Right lobe of liver (tissue), 6 donors: ENCODE measurements around the gene COX15. TPM values are rescaled to one million over a fixed set of nuclear protein-coding genes. Genes with fewer than 3 reads are reported as not detected.
"Not testable (repeated sequence)": the region's sequence is repeated elsewhere in the genome, so short reads cannot be mapped to it uniquely, and the experiment has no call there.

Experiments used
- ATAC-seq, 4 donors: fragments of 200-7000 bp; cut with Tn5 transposase; one replicate each; pipeline ENCODE4 v1.9.1; 2020; ENCODE audit warnings: mild to moderate bottlenecking in 4 of 4, moderate library complexity in 4 of 4
- DNase-seq, 3 donors: peaks; one replicate each; pipeline ENCODE4 v3.0.0-alpha.2; 2020
- H3K27ac ChIP-seq, 3 donors: fragments of 200-600 bp; one replicate each; pipeline ENCODE4 v1.8.0; 2022
- H3K27me3 ChIP-seq, 2 donors: fragments of 200-600 bp; one replicate each; pipeline ENCODE4 v1.8.0; 2022
- H3K36me3 ChIP-seq, 4 donors: fragments of 200-600 bp; sonication (generic) in 1 of 4; one replicate each; pipeline versions ENCODE4 v1.5.1 to v1.8.0; 2017 to 2022; ENCODE audit warnings: control low read depth in 1 of 4
- H3K4me1 ChIP-seq, 4 donors: fragments of 200-600 bp; sonication (generic) in 1 of 4; one replicate each; pipeline versions ENCODE4 v1.5.1 to v1.8.0; 2017 to 2022; ENCODE audit warnings: control low read depth in 1 of 4
- H3K4me3 ChIP-seq, 3 donors: fragments of 200-600 bp; one replicate each; pipeline ENCODE4 v1.8.0; 2022
- H3K9me3 ChIP-seq, 4 donors: fragments of 200-600 bp; sonication (generic) in 1 of 4; one replicate each; pipeline versions ENCODE4 v1.5.1 to v1.8.0; 2017 to 2022; ENCODE audit warnings: control low read depth in 1 of 4
- CTCF ChIP-seq, 4 donors: fragments of 200-600 bp in 3 of 4; fragments of 450-650 bp in 1 of 4; IDR thresholded peaks; one replicate each; pipeline versions ENCODE4 v1.5.1 to v1.8.0; 2016 to 2022; ENCODE audit warnings: antibody characterized with exemption in 4 of 4, mild to moderate bottlenecking in 2 of 4
- POLR2A ChIP-seq: fragments of 450-650 bp; IDR thresholded peaks from one replicate; pipeline ENCODE4 v1.6.1; 2017; ENCODE audit warnings: antibody characterized with exemption, mild to moderate bottlenecking
- WGBS: methylation state at CpG from one replicate; pipeline ENCODE4 v1.1.6; 2018; ENCODE audit warnings: low coverage, low lambda C conversion rate; ENCODE audit not compliant: insufficient coverage; ENCODE audit errors: missing lambda C conversion rate; 5-methylcytosine and 5-hydroxymethylcytosine counted together
- intact Hi-C, 2 donors: fragments of 100-400 bp; cut with DNase I; formaldehyde crosslinking; loops; one replicate each; pipeline versions ENCODE4 v1.11.2 to v1.14.1; 2022
- total RNA-seq, 6 experiments: library from RNA; depleted of rRNA in 2 of 6; stranded (reverse); fragments of >200 nt in 2 of 6; fragmentation: NEBNext Ultra II Directional in 3 of 6; extraction: Animal tissue kit (Norgen Biotek cat#: 25700) in 3 of 6; gene quantifications; one replicate each; pipeline versions ENCODE4 v1.1.0 to v1.2.4, GENCODE V29; 2016 to 2023
- donor health status: DM: no; HTN: yes; CAD: no.
- donor health status: DM: no; HTN: no; CAD: no.
- donor health status: DM: no; HTN: no; CAD: no.
- donor health status: DM: no; HTN: yes; CAD: no.
- donor health status: DM: no; HTN: yes; CAD: no.

Gene COX15
- total RNA-seq, 6 experiments from 2014 or later = 22.4 to 29.0 (median 23.4) TPM

- Histone ChIP-seq H3K4me1 (peaks cover 0 to 3% (median under 1%) of the 10 kb centered on the region in 4 donors), H3K27me3 (no peaks in the 10 kb centered on the region), H3K9me3 (no peaks in the 10 kb centered on the region), H3K4me3 (no peak overlapping the region), H3K36me3 (peaks cover 0 to 54% (median 25%) of the 10 kb centered on the region in 4 donors), H3K27ac (no peak overlapping the region)
- 92% methylated on average over 2 of the region's 2 CpGs for WGBS
- ATAC-seq = no peak
- TF ChIP-seq POLR2A (no peak), CTCF (IDR thresholded peaks at IDR 0.05) (no peak)
- DNase-seq = no peak
- intact Hi-C loops = no loop called here
Observed at GRCh38 chr10:99748823-99749451, 17.0 kb upstream of the COX15 start.

- H3K27me3 ChIP-seq, DNase-seq, intact Hi-C loops, H3K4me1 ChIP-seq, H3K4me3 ChIP-seq, H3K9me3 ChIP-seq, H3K27ac ChIP-seq, ATAC-seq: not testable (repeated sequence)
- peaks cover 0 to 69% (median 37%) of the 10 kb centered on the region in 4 donors for H3K36me3 ChIP-seq
- WGBS = 85% methylated on average over 2 of the region's 2 CpGs
Observed at GRCh38 chr10:99746166-99746565, 14.2 kb upstream of the COX15 start.

GRCh38 chr10:99743841-99744240 is 11.9 kb upstream of the COX15 start:
- no peak for DNase-seq
- H3K36me3 ChIP-seq = peaks cover 0 to 68% (median 42%) of the 10 kb centered on the region in 4 donors
- H3K4me1 ChIP-seq = no peaks in the 10 kb centered on the region
- 91% methylated on average over 3 of the region's 3 CpGs for WGBS
- no peak for ATAC-seq
- intact Hi-C loops = no loop called here
- no peaks in the 10 kb centered on the region for H3K27me3 ChIP-seq
- no peak overlapping the region for H3K27ac ChIP-seq
- peaks cover 0 to 6% (median 0%) of the 10 kb centered on the region in 4 donors for H3K9me3 ChIP-seq
- no peak for TF ChIP-seq CTCF (IDR thresholded peaks at IDR 0.05)
- no peak for TF ChIP-seq POLR2A
- no peak overlapping the region for H3K4me3 ChIP-seq

- Histone ChIP-seq H3K4me3 (no peak overlapping the region), H3K4me1 (no peaks in the 10 kb centered on the region), H3K9me3 (peaks cover 0 to 6% (median 0%) of the 10 kb centered on the region in 4 donors), H3K27me3 (no peaks in the 10 kb centered on the region), H3K27ac (no peak overlapping the region), H3K36me3 (peaks cover 0 to 63% (median 36%) of the 10 kb centered on the region in 4 donors)
- ATAC-seq (no peak), DNase-seq (no peak)
- WGBS = 83% methylated on average over 2 of the region's 2 CpGs
- intact Hi-C loops = no loop called here
- no peak for TF ChIP-seq CTCF (IDR thresholded peaks at IDR 0.05)
- TF ChIP-seq POLR2A = no peak
Observed at GRCh38 chr10:99742701-99743100, 10.8 kb upstream of the COX15 start.

GRCh38 chr10:99742254-99742653 is 10.3 kb upstream of the COX15 start:
- peaks cover 0 to 6% (median 0%) of the 10 kb centered on the region in 4 donors for H3K9me3 ChIP-seq
- intact Hi-C loops = no loop called here
- no peaks in the 10 kb centered on the region for H3K27me3 ChIP-seq
- H3K27ac ChIP-seq = no peak overlapping the region
- TF ChIP-seq CTCF (IDR thresholded peaks at IDR 0.05) (no peak), POLR2A (no peak)
- DNase-seq (no peak), ATAC-seq (no peak)
- no peaks in the 10 kb centered on the region for H3K4me1 ChIP-seq
- H3K36me3 ChIP-seq = peaks cover 0 to 63% (median 32%) of the 10 kb centered on the region in 4 donors
- no peak overlapping the region for H3K4me3 ChIP-seq
